Measurements from ENCODE around the gene MMD2. TPM values are rescaled to one million over a fixed set of nuclear protein-coding genes. Genes with fewer than 3 reads are reported as not detected.
"Not testable (repeated sequence)": the region's sequence is repeated elsewhere in the genome, so short reads cannot be mapped to it uniquely, and the experiment has no call there.

The MMD2 gene
- total and polyA plus RNA-seq, 4 donors: not detected

- ATAC-seq (ENCODE audit: insufficient read depth, low FRiP score) (no peak), DNase-seq (no peak)
- no peak overlapping the region for H3K9ac ChIP-seq (ENCODE audit: insufficient read depth in 1 of 2, low read length in 2 of 2)
- no peaks in the 10 kb centered on the region for H3K36me3 ChIP-seq (ENCODE audit: control insufficient read depth in 4 of 4, insufficient read depth in 4 of 4, low read length in 4 of 4)
- no peaks in the 10 kb centered on the region for H3K4me1 ChIP-seq (ENCODE audit: control insufficient read depth in 5 of 5, insufficient read depth in 5 of 5, low read length in 5 of 5)
- no peak overlapping the region for H3K27ac ChIP-seq (ENCODE audit: low read depth in 1 of 2, low read length in 1 of 2)
- TF ChIP-seq CTCF (IDR thresholded peaks at IDR 0.05; ENCODE audit: control extremely low read depth, extremely low read depth): no peak
- WGBS, 2 donors: 90 to 95% methylated on average over 9 of the region's 9 CpGs
- peaks cover 0 to 3% (median 0%) of the 10 kb centered on the region in 4 donors for H3K9me3 ChIP-seq (ENCODE audit: control insufficient read depth in 4 of 4, insufficient read depth in 3 of 4, low read length in 3 of 4)
- no peak overlapping the region for H3K4me3 ChIP-seq
- no peaks in the 10 kb centered on the region for H3K27me3 ChIP-seq (ENCODE audit: control insufficient read depth in 3 of 3, insufficient read depth in 3 of 3, low read length in 2 of 3)
These were observed 64.5 kb downstream of the MMD2 start for GRCh38 chr7:4894482-4894881.

GRCh38 chr7:4893929-4894475 lies 65.0 kb downstream of the MMD2 start:
- peaks cover 0 to 3% (median 0%) of the 10 kb centered on the region in 4 donors for H3K9me3 ChIP-seq (ENCODE audit: control insufficient read depth in 4 of 4, insufficient read depth in 3 of 4, low read length in 3 of 4)
- TF ChIP-seq CTCF (IDR thresholded peaks at IDR 0.05; ENCODE audit: control extremely low read depth, extremely low read depth): no peak
- H3K4me3 ChIP-seq: no peak overlapping the region
- no peak overlapping the region for H3K27ac ChIP-seq (ENCODE audit: low read depth in 1 of 2, low read length in 1 of 2)
- DNase-seq: no peak
- ATAC-seq (ENCODE audit: insufficient read depth, low FRiP score): no peak
- no peak overlapping the region for H3K9ac ChIP-seq (ENCODE audit: insufficient read depth in 1 of 2, low read length in 2 of 2)
- H3K27me3 ChIP-seq (ENCODE audit: control insufficient read depth in 3 of 3, insufficient read depth in 3 of 3, low read length in 2 of 3): no peaks in the 10 kb centered on the region
- no peaks in the 10 kb centered on the region for H3K4me1 ChIP-seq (ENCODE audit: control insufficient read depth in 5 of 5, insufficient read depth in 5 of 5, low read length in 5 of 5)
- H3K36me3 ChIP-seq (ENCODE audit: control insufficient read depth in 4 of 4, insufficient read depth in 4 of 4, low read length in 4 of 4): no peaks in the 10 kb centered on the region
- 88 to 91% methylated on average over 8 of the region's 8 CpGs for WGBS, 2 donors

GRCh38 chr7:4893188-4893587 lies 65.8 kb downstream of the MMD2 start:
- not testable (repeated sequence) for H3K27ac ChIP-seq (ENCODE audit: low read depth in 1 of 2, low read length in 1 of 2); H3K36me3 ChIP-seq (ENCODE audit: control insufficient read depth in 4 of 4, insufficient read depth in 4 of 4, low read length in 4 of 4); DNase-seq; H3K27me3 ChIP-seq (ENCODE audit: control insufficient read depth in 3 of 3, insufficient read depth in 3 of 3, low read length in 2 of 3); H3K4me1 ChIP-seq (ENCODE audit: control insufficient read depth in 5 of 5, insufficient read depth in 5 of 5, low read length in 5 of 5); H3K9ac ChIP-seq (ENCODE audit: insufficient read depth in 1 of 2, low read length in 2 of 2); H3K4me3 ChIP-seq; ATAC-seq (ENCODE audit: insufficient read depth, low FRiP score); H3K9me3 ChIP-seq (ENCODE audit: control insufficient read depth in 4 of 4, insufficient read depth in 3 of 4, low read length in 3 of 4)
- 82 to 92% methylated on average over 4 of the region's 4 CpGs for WGBS, 2 donors

- H3K9ac ChIP-seq (ENCODE audit: insufficient read depth in 1 of 2, low read length in 2 of 2); H3K9me3 ChIP-seq (ENCODE audit: control insufficient read depth in 4 of 4, insufficient read depth in 3 of 4, low read length in 3 of 4); ATAC-seq (ENCODE audit: insufficient read depth, low FRiP score); H3K4me1 ChIP-seq (ENCODE audit: control insufficient read depth in 5 of 5, insufficient read depth in 5 of 5, low read length in 5 of 5); H3K4me3 ChIP-seq; DNase-seq; H3K27ac ChIP-seq (ENCODE audit: low read depth in 1 of 2, low read length in 1 of 2); H3K27me3 ChIP-seq (ENCODE audit: control insufficient read depth in 3 of 3, insufficient read depth in 3 of 3, low read length in 2 of 3); H3K36me3 ChIP-seq (ENCODE audit: control insufficient read depth in 4 of 4, insufficient read depth in 4 of 4, low read length in 4 of 4): not testable (repeated sequence)
- WGBS, 2 donors: 71 to 80% methylated on average over 2 of the region's 2 CpGs
These were observed 67.5 kb downstream of the MMD2 start for GRCh38 chr7:4891522-4891921.
